HL-60 (cell line): Measurements from ENCODE around the gene LRRC7.

Experiments
- DNase-seq, 2 experiments: peaks; one replicate each; pipeline ENCODE4 v3.0.0-alpha.2; 2010 to 2020; ENCODE audit warnings: low read depth in 1 of 2, low spot score in 1 of 2
- H3K27ac ChIP-seq: fragments of 250-450 bp; sonication (Bioruptor Pico); replicated peaks from 2 replicates; pipeline ENCODE4 v1.5.1; 2020; ENCODE audit warnings: mild to moderate bottlenecking, moderate library complexity
- H3K27me3 ChIP-seq: fragments of 250-450 bp; sonication (Bioruptor Pico); 2 replicates; pipeline ENCODE4 v1.5.1; 2021; ENCODE audit warnings: mild to moderate bottlenecking, moderate library complexity; ENCODE audit not compliant: insufficient read depth, poor library complexity, severe bottlenecking
- H3K4me3 ChIP-seq: replicated peaks from 2 replicates; pipeline ENCODE4 v1.5.1; 2011; ENCODE audit warnings: mild to moderate bottlenecking, control low read depth, low read length; ENCODE audit not compliant: insufficient read depth
- GABPA ChIP-seq: IDR thresholded peaks from 2 replicates; pipeline ENCODE4 v1.6.1; 2012; ENCODE audit warnings: low read depth
- POLR2AphosphoS5 ChIP-seq: IDR thresholded peaks from 2 replicates; pipeline ENCODE4 v1.6.1; 2012; ENCODE audit warnings: low read depth
- SPI1 ChIP-seq: IDR thresholded peaks from 2 replicates; pipeline ENCODE4 v1.6.1; 2012; ENCODE audit warnings: low read depth, mild to moderate bottlenecking, borderline replicate concordance
- TF ChIP-seq, protein P1 (sequence below): IDR thresholded peaks from one replicate; pipeline ENCODE4 v1.5.1; 2011; ENCODE audit warnings: low read length, control low read depth, inconsistent platforms; ENCODE audit not compliant: insufficient read depth
- TF ChIP-seq, protein P2 (sequence below): IDR thresholded peaks from 2 replicates; pipeline ENCODE4 v1.6.1; 2012; ENCODE audit warnings: low read depth; ENCODE audit not compliant: insufficient replicate concordance

LRRC7 gene

DNA sequence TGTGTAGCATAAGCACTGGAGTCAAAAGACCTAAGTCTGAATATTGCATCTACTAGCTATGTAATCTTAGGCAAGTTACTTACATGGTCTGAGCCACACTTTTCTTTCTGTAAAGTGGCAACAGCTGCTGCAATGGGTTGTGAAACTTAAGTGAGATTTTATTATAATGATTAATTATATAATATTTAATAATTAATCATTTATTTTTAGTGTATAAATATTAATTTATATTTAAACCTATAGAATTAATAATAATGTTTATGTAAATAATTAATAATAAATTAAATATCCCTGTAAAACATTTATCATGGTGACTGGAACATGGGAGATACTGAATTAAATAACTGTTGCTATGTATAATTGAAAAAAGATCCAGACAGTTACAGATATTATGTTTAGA, 457.3 kb downstream of the LRRC7 start:
- no peak for DNase-seq
- Histone ChIP-seq H3K27me3 (no peaks in the 10 kb centered on the region), H3K27ac (no peak overlapping the region), H3K4me3 (no peak overlapping the region)
- TF ChIP-seq, protein P1, sequence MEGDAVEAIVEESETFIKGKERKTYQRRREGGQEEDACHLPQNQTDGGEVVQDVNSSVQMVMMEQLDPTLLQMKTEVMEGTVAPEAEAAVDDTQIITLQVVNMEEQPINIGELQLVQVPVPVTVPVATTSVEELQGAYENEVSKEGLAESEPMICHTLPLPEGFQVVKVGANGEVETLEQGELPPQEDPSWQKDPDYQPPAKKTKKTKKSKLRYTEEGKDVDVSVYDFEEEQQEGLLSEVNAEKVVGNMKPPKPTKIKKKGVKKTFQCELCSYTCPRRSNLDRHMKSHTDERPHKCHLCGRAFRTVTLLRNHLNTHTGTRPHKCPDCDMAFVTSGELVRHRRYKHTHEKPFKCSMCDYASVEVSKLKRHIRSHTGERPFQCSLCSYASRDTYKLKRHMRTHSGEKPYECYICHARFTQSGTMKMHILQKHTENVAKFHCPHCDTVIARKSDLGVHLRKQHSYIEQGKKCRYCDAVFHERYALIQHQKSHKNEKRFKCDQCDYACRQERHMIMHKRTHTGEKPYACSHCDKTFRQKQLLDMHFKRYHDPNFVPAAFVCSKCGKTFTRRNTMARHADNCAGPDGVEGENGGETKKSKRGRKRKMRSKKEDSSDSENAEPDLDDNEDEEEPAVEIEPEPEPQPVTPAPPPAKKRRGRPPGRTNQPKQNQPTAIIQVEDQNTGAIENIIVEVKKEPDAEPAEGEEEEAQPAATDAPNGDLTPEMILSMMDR = no peak
- no peak for TF ChIP-seq GABPA
- TF ChIP-seq POLR2AphosphoS5 = no peak
- no peak for TF ChIP-seq SPI1
- TF ChIP-seq, protein P2, sequence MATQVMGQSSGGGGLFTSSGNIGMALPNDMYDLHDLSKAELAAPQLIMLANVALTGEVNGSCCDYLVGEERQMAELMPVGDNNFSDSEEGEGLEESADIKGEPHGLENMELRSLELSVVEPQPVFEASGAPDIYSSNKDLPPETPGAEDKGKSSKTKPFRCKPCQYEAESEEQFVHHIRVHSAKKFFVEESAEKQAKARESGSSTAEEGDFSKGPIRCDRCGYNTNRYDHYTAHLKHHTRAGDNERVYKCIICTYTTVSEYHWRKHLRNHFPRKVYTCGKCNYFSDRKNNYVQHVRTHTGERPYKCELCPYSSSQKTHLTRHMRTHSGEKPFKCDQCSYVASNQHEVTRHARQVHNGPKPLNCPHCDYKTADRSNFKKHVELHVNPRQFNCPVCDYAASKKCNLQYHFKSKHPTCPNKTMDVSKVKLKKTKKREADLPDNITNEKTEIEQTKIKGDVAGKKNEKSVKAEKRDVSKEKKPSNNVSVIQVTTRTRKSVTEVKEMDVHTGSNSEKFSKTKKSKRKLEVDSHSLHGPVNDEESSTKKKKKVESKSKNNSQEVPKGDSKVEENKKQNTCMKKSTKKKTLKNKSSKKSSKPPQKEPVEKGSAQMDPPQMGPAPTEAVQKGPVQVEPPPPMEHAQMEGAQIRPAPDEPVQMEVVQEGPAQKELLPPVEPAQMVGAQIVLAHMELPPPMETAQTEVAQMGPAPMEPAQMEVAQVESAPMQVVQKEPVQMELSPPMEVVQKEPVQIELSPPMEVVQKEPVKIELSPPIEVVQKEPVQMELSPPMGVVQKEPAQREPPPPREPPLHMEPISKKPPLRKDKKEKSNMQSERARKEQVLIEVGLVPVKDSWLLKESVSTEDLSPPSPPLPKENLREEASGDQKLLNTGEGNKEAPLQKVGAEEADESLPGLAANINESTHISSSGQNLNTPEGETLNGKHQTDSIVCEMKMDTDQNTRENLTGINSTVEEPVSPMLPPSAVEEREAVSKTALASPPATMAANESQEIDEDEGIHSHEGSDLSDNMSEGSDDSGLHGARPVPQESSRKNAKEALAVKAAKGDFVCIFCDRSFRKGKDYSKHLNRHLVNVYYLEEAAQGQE = no peak

GRCh38 chr1:70025846-70026245, 458.1 kb downstream of the LRRC7 start:
- Histone ChIP-seq H3K27me3 (no peaks in the 10 kb centered on the region), H3K4me3 (no peak overlapping the region), H3K27ac (no peak overlapping the region)
- DNase-seq = no peak
- TF ChIP-seq POLR2AphosphoS5 = no peak
- TF ChIP-seq SPI1 = no peak
- TF ChIP-seq, protein P2 = no peak

DNA sequence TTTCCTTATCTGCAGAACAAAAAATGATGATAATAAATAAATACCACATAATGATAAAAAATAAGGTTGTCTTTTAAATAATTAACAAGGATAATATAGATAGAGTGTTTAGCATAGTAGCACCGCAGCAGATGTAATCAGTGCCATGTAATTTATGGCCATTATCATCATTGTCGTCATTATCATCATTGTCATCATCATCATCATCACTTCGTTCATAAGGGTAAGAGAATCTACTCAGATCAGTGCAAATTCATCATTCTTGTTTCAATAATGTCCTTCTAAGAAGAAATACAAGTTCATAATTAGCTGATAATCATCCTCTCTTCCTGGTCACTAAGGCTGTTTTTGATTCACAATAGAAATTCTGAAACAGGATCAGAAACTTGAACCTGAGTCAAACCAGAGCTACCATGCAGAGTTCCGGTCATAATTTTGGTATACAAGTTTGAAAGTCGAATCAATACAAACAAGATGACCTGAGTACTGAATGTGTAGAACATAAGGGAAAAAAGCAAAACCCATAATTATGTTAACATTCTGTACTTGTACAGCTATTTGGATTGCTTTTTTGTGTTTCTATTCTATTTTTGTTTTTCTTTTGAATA, 465.6 kb downstream of the LRRC7 start:
- H3K4me3 ChIP-seq = no peak overlapping the region
- TF ChIP-seq, protein P1 = no peak
- TF ChIP-seq GABPA (no peak), SPI1 (no peak), POLR2AphosphoS5 (no peak)
- TF ChIP-seq, protein P2 = no peak
- no peak overlapping the region for H3K27ac ChIP-seq
- DNase-seq = no peak
- no peaks in the 10 kb centered on the region for H3K27me3 ChIP-seq
